HG03025 (cell line): Measurements from ENCODE around the gene IL3.

Experiments used
- ATAC-seq: cut with Tn5 transposase; IDR thresholded peaks from one replicate; pipeline ENCODE4 v1.9.1; 2021; ENCODE audit warnings: mild to moderate bottlenecking, moderate library complexity; ENCODE audit not compliant: unreplicated experiment, low FRiP score

Gene IL3

GRCh38 chr5:132070460-132071337 lies 10.2 kb downstream of the IL3 start:
- no peak for ATAC-seq

- no peak for ATAC-seq
These were observed 10.9 kb downstream of the IL3 start for GRCh38 chr5:132071338-132071707.

GRCh38 chr5:132072070-132072469 lies 11.6 kb downstream of the IL3 start:
- ATAC-seq = no peak

GRCh38 chr5:132072528-132072927 lies 12.1 kb downstream of the IL3 start:
- no peak for ATAC-seq

- ATAC-seq = no peak
These were observed 13.0 kb downstream of the IL3 start, which contains the start of gene CSF2 for GRCh38 chr5:132073231-132074013. Gene CSF2 (plus strand): TSS chr5:132073789. CDS start chr5:132073824, 35 bp downstream.

GRCh38 chr5:132074091-132074771 lies 13.8 kb downstream of the IL3 start:
- ATAC-seq = no peak

- ATAC-seq = no peak
These were observed 14.6 kb downstream of the IL3 start for GRCh38 chr5:132074772-132075718.

GRCh38 chr5:132075719-132076077 lies 15.2 kb downstream of the IL3 start:
- no peak for ATAC-seq

GRCh38 chr5:132076202-132076830 lies 15.9 kb downstream of the IL3 start:
- ATAC-seq = no peak

GRCh38 chr5:132076983-132077382 lies 16.5 kb downstream of the IL3 start:
- ATAC-seq = no peak

GRCh38 chr5:132079081-132079480 lies 18.6 kb downstream of the IL3 start:
- ATAC-seq = no peak

- ATAC-seq = no peak
These were observed 19.2 kb downstream of the IL3 start for GRCh38 chr5:132079619-132080018.

GRCh38 chr5:132080595-132080994 lies 20.1 kb downstream of the IL3 start:
- no peak for ATAC-seq

GRCh38 chr5:132081458-132081857 lies 21.0 kb downstream of the IL3 start:
- no peak for ATAC-seq

- ATAC-seq = no peak
These were observed 22.0 kb downstream of the IL3 start for GRCh38 chr5:132082329-132083023.

- no peak for ATAC-seq
These were observed 22.7 kb downstream of the IL3 start for GRCh38 chr5:132083071-132083678.

- ATAC-seq = no peak
These were observed 25.2 kb downstream of the IL3 start for GRCh38 chr5:132085686-132086085.

GRCh38 chr5:132086277-132086794 lies 25.9 kb downstream of the IL3 start:
- ATAC-seq = no peak
